SK-N-SH (cell line): Measurements from ENCODE around the gene RRP9. TPM values are rescaled to one million over a fixed set of nuclear protein-coding genes. Genes with fewer than 3 reads are reported as not detected.

Source experiments
- CTCF ChIA-PET: fragments of 300-600, 350-600 bp; formaldehyde crosslinking; extraction: SDS; loops from one replicate; lab custom pipeline; 2021; lab: Yijun Ruan, JAX
- POLR2A ChIA-PET: fragments of 350-600 bp; sonication (Branson Sonifier 250); formaldehyde crosslinking; extraction: SDS; loops from one replicate; lab custom pipeline; 2020; ENCODE audit warnings: antibody characterized with exemption, inconsistent platforms; lab: Yijun Ruan, JAX
- DNase-seq: peaks from one replicate; pipeline ENCODE4 v3.0.0; 2012
- H2AFZ ChIP-seq: fragments of 200-600 bp; sonication (generic); 2 replicates; pipeline ENCODE4 v1.8.1; 2016; ENCODE audit warnings: antibody characterized with exemption, mild to moderate bottlenecking, low read depth
- H3F3A ChIP-seq: fragments of 200-600 bp; sonication (generic); replicated peaks from 2 replicates; pipeline ENCODE3; 2016; ENCODE audit warnings: antibody characterized with exemption, mild to moderate bottlenecking; ENCODE audit not compliant: insufficient read depth
- H3K27ac ChIP-seq, 2 experiments: fragments of 200-500 bp in 1 of 2; fragments of 200-600 bp in 1 of 2; sonication (Bioruptor generic) in 1 of 2; sonication (generic), shearing (Covaris generic) in 1 of 2; 2 replicates each; pipeline versions ENCODE4 v1.5.1 to v1.6.1; 2014 to 2016; ENCODE audit warnings: low read depth in 2 of 2, inconsistent platforms in 1 of 2, low read length in 1 of 2, mild to moderate bottlenecking in 1 of 2, mixed read lengths in 1 of 2
- H3K27me3 ChIP-seq: fragments of 200-600 bp; sonication (generic), shearing (Covaris generic); 2 replicates; pipeline ENCODE4 v1.6.1; 2016; ENCODE audit warnings: mixed run types; ENCODE audit not compliant: insufficient read depth
- H3K36me3 ChIP-seq, 2 experiments: fragments of 200-500 bp in 1 of 2; fragments of 200-600 bp in 1 of 2; sonication (Bioruptor generic) in 1 of 2; sonication (generic) in 1 of 2; replicated peaks in 1 of 2; 2 replicates each; pipeline versions ENCODE3 to v1.5.1; 2014 to 2016; ENCODE audit warnings: low read length in 1 of 2, mild to moderate bottlenecking in 1 of 2; ENCODE audit not compliant: insufficient read depth in 2 of 2, control insufficient read depth in 1 of 2
- H3K4me1 ChIP-seq, 2 experiments: fragments of 200-500 bp in 1 of 2; fragments of 200-600 bp in 1 of 2; sonication (Bioruptor generic) in 1 of 2; sonication (generic), shearing (Covaris generic) in 1 of 2; 2 replicates each; pipeline versions ENCODE4 v1.5.1 to v1.6.1; 2014 to 2016; ENCODE audit warnings: low read depth in 1 of 2, low read length in 1 of 2, mixed run types in 1 of 2; ENCODE audit not compliant: insufficient read depth in 2 of 2, control insufficient read depth in 1 of 2
- H3K4me2 ChIP-seq: fragments of 200-600 bp; sonication (generic), shearing (Covaris generic); 2 replicates; pipeline ENCODE4 v1.6.1; 2017; ENCODE audit warnings: mixed run types
- H3K4me3 ChIP-seq, 2 experiments: fragments of 200-500 bp in 1 of 2; fragments of 200-600 bp in 1 of 2; sonication (Bioruptor generic) in 1 of 2; sonication (generic), shearing (Covaris generic) in 1 of 2; 2 replicates each; pipeline versions ENCODE4 v1.5.1 to v1.8.1; 2014 to 2016; ENCODE audit warnings: low read depth in 2 of 2, inconsistent platforms in 1 of 2, low read length in 1 of 2, mild to moderate bottlenecking in 1 of 2, mixed read lengths in 1 of 2, moderate library complexity in 1 of 2
- H3K79me2 ChIP-seq: fragments of 200-600 bp; sonication (generic); 2 replicates; pipeline ENCODE4 v1.8.1; 2017; ENCODE audit warnings: mild to moderate bottlenecking; ENCODE audit not compliant: insufficient read depth
- H3K9ac ChIP-seq: fragments of 200-600 bp; sonication (generic); 2 replicates; pipeline ENCODE4 v1.6.1; 2017; ENCODE audit warnings: mixed run types
- H3K9me2 ChIP-seq: fragments of 200-600 bp; sonication (generic); 2 replicates; pipeline ENCODE4 v1.6.1; 2017; ENCODE audit warnings: mixed run types
- H3K9me3 ChIP-seq: fragments of 200-600 bp; sonication (generic); 2 replicates; pipeline ENCODE4 v1.6.1; 2017; ENCODE audit warnings: mixed run types, mild to moderate bottlenecking, moderate library complexity
- H4K20me1 ChIP-seq: fragments of 200-600 bp; sonication (generic); 2 replicates; pipeline ENCODE4 v1.6.1; 2017; ENCODE audit warnings: mild to moderate bottlenecking, mixed run types; ENCODE audit not compliant: insufficient read depth
- CHD2 ChIP-seq: fragments of 150-350 bp; IDR thresholded peaks from 2 replicates; pipeline ENCODE4 v1.6.1; 2018; ENCODE audit warnings: low read length; ENCODE audit not compliant: partially characterized antibody
- ELF1 ChIP-seq: IDR thresholded peaks from 2 replicates; pipeline ENCODE4 v1.4.0; 2012
- EZH2phosphoT487 ChIP-seq: fragments of 200-600 bp; sonication (generic); IDR thresholded peaks from 2 replicates; pipeline ENCODE4 v1.6.1; 2017; ENCODE audit warnings: low read depth, mixed run types, mild to moderate bottlenecking, antibody characterized with exemption, moderate library complexity, borderline replicate concordance
- GABPA ChIP-seq: IDR thresholded peaks from 2 replicates; pipeline ENCODE4 v1.4.0; 2012; ENCODE audit warnings: low read depth, mild to moderate bottlenecking
- GATA2 ChIP-seq: sonication (generic); formaldehyde crosslinking; IDR thresholded peaks from 2 replicates; pipeline ENCODE4 v1.5.0; 2020; ENCODE audit warnings: mild to moderate bottlenecking, missing genetic modification reagents
- JUND ChIP-seq: IDR thresholded peaks from 2 replicates; pipeline ENCODE4 v1.4.0; 2012
- MEF2A ChIP-seq: IDR thresholded peaks from 2 replicates; pipeline ENCODE4 v1.4.0; 2012; ENCODE audit warnings: low read depth, borderline replicate concordance
- MXI1 ChIP-seq: IDR thresholded peaks from 2 replicates; pipeline ENCODE4 v1.6.1; 2012; ENCODE audit warnings: mild to moderate bottlenecking, low read depth, low read length, improper control_type of control experiment
- PBX3 ChIP-seq: IDR thresholded peaks from 2 replicates; pipeline ENCODE4; 2012
- POLR2AphosphoS5 ChIP-seq: IDR thresholded peaks from 2 replicates; pipeline ENCODE4 v1.6.1; 2012; ENCODE audit warnings: low read depth, low read length
- RAD21 ChIP-seq: IDR thresholded peaks from 2 replicates; pipeline ENCODE4 v1.6.1; 2012; ENCODE audit warnings: mild to moderate bottlenecking, low read length
- RXRA ChIP-seq: IDR thresholded peaks from 2 replicates; pipeline ENCODE4 v1.4.0; 2012; ENCODE audit warnings: low read depth, mild to moderate bottlenecking, borderline replicate concordance
- SIN3A ChIP-seq: IDR thresholded peaks from 2 replicates; pipeline ENCODE4 v1.6.1; 2012; ENCODE audit warnings: low read depth, mild to moderate bottlenecking, low read length, moderate library complexity, borderline replicate concordance
- YY1 ChIP-seq: IDR thresholded peaks from 2 replicates; pipeline ENCODE4 v1.4.0; 2012; ENCODE audit warnings: low read depth, mild to moderate bottlenecking
- WGBS: methylation state at CpG from one replicate; pipeline ENCODE4 v1.1.6; 2017; ENCODE audit warnings: low lambda C conversion rate; 5-methylcytosine and 5-hydroxymethylcytosine counted together
- polyA plus RNA-seq, 3 experiments: library from polyadenylated mRNA; depleted of rRNA; stranded (reverse); fragments of >200 nt; gene quantifications; 2 replicates each; pipeline ENCODE4 v1.2.3, GENCODE V29; 2012
- TF ChIP-seq, protein P1 (sequence below): IDR thresholded peaks from 2 replicates; pipeline ENCODE4 v1.6.1; 2012; ENCODE audit warnings: mild to moderate bottlenecking, low read depth, low read length, moderate library complexity
- TF ChIP-seq, protein P2 (sequence below): fragments of 150-350 bp; IDR thresholded peaks from 2 replicates; pipeline ENCODE4 v1.6.1; 2017; ENCODE audit warnings: antibody characterized with exemption, low read length, low read depth, borderline replicate concordance
- TF ChIP-seq, protein P3 (sequence below): IDR thresholded peaks from 2 replicates; pipeline ENCODE4 v1.4.0; 2012; ENCODE audit warnings: low read depth, borderline replicate concordance

Gene RRP9
- polyA plus RNA-seq, 1 of the 3 experiments (the other 2 are of a cell fraction) = 49.6 TPM

DNA sequence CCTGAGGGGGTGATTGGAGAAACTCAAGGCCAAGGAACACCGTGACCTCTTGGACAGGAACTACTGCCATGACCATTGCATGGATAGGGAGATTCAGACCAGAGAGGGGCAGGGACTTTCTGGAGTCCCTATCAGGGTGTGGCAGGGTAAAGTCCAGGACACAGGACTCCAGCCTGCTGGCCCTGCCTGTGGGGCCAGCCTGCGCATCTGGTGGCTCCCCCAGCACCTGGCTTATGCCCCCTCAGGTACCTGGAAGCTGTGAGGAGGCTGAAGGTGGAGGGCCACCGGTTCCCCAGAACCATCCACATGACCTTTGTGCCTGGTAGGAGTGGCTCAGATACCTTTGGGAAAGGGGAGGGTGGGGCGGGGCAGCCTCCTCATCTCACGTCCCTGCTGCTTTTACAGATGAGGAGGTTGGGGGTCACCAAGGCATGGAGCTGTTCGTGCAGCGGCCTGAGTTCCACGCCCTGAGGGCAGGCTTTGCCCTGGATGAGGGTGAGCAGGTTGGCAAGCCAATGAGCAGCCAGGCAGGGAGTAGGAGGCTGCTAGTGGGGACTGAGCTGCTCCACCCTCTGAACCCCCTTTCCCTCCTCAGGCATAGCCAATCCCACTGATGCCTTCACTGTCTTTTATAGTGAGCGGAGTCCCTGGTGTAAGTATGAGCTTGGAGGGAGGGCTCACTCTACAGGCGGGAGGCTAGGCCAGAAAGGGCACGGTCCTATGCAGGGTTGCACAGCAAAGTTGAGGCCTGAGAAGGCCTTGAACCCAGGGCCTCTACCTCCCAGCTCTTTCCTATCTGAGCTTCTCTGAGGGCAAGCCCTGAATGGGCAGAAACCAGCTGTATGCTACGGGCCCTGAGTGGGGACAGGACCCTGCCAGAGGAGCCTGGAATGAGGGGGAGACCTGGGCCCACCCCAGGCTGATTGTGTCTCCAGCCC lies 44.6 kb upstream of the RRP9 start:
- H3F3A ChIP-seq = peaks cover 35% of the 10 kb centered on the region
- no peaks in the 10 kb centered on the region for H3K9me3 ChIP-seq
- no peaks in the 10 kb centered on the region for H4K20me1 ChIP-seq
- no peaks in the 10 kb centered on the region for H3K9me2 ChIP-seq
- DNase-seq = no peak
- H3K4me2 ChIP-seq = no peak overlapping the region
- H3K4me1 ChIP-seq = peaks cover 5 to 20% of the 10 kb centered on the region in 2 experiments; a peak in 3 of 4 replicates
- CTCF ChIA-PET = interaction anchor here (0.6 to 1.6 kb wide), 4 partner anchors 12 to 88 kb away, joined by 3 read pairs; partner anchors contain the start of genes ABHD14A and RRP9
- H3K36me3 ChIP-seq = no peaks in the 10 kb centered on the region
- H2AFZ ChIP-seq = no peak overlapping the region
- POLR2A ChIA-PET = interaction anchor here (0.7 to 1.7 kb wide), 2 partner anchors 10 to 19 kb away, joined by 3 to 13 read pairs; partner anchors contain the start of gene RPL29
- H3K79me2 ChIP-seq = peaks cover 26% of the 10 kb centered on the region
- no peaks in the 10 kb centered on the region for H3K27me3 ChIP-seq
- TF ChIP-seq PBX3 = no peak
- no peak for TF ChIP-seq GATA2 (CRISPR knock-in tag)
- TF ChIP-seq EZH2phosphoT487 = no peak
- TF ChIP-seq CHD2 = no peak
- no peak for TF ChIP-seq SIN3A
- no peak for TF ChIP-seq MEF2A
- H3K9ac ChIP-seq = no peak overlapping the region
- 91% methylated on average over 9 of the region's 12 CpGs for WGBS
- no peak overlapping the region; a peak in 1 of 4 replicates for H3K27ac ChIP-seq
- H3K4me3 ChIP-seq = no peak overlapping the region

- peaks cover 5 to 23% of the 10 kb centered on the region in 2 experiments; a peak in 3 of 4 replicates for H3K4me1 ChIP-seq
- no peaks in the 10 kb centered on the region for H3K9me3 ChIP-seq
- ChIA-PET POLR2A (interaction anchor here (0.7 to 1.3 kb wide), 2 partner anchors 16 to 170 kb away, joined by 3 to 4 read pairs; partner anchors contain the start of gene POC1A), CTCF (interaction anchor here (0.6 to 4.8 kb wide), 7 partner anchors 10 to 159 kb away, joined by 3 to 45 read pairs (median 5); partner anchors contain the start of genes ABHD14A, ABHD14B and PARP3)
- no peak overlapping the region for H3K27ac ChIP-seq
- no peaks in the 10 kb centered on the region for H4K20me1 ChIP-seq
- peaks cover 37% of the 10 kb centered on the region for H3K79me2 ChIP-seq
- H3K9ac ChIP-seq = no peak overlapping the region
- H3F3A ChIP-seq = peaks cover 28% of the 10 kb centered on the region
- no peak for DNase-seq
- peaks cover 0 to 4% of the 10 kb centered on the region in 2 experiments for H3K36me3 ChIP-seq
- no peak overlapping the region for H2AFZ ChIP-seq
- no peaks in the 10 kb centered on the region for H3K9me2 ChIP-seq
- H3K4me3 ChIP-seq = no peak overlapping the region
- no peak overlapping the region for H3K4me2 ChIP-seq
- WGBS = 93% methylated on average over 3 of the region's 6 CpGs
- H3K27me3 ChIP-seq = no peaks in the 10 kb centered on the region
- TF ChIP-seq MXI1 = no peak
- TF ChIP-seq, protein P1, sequence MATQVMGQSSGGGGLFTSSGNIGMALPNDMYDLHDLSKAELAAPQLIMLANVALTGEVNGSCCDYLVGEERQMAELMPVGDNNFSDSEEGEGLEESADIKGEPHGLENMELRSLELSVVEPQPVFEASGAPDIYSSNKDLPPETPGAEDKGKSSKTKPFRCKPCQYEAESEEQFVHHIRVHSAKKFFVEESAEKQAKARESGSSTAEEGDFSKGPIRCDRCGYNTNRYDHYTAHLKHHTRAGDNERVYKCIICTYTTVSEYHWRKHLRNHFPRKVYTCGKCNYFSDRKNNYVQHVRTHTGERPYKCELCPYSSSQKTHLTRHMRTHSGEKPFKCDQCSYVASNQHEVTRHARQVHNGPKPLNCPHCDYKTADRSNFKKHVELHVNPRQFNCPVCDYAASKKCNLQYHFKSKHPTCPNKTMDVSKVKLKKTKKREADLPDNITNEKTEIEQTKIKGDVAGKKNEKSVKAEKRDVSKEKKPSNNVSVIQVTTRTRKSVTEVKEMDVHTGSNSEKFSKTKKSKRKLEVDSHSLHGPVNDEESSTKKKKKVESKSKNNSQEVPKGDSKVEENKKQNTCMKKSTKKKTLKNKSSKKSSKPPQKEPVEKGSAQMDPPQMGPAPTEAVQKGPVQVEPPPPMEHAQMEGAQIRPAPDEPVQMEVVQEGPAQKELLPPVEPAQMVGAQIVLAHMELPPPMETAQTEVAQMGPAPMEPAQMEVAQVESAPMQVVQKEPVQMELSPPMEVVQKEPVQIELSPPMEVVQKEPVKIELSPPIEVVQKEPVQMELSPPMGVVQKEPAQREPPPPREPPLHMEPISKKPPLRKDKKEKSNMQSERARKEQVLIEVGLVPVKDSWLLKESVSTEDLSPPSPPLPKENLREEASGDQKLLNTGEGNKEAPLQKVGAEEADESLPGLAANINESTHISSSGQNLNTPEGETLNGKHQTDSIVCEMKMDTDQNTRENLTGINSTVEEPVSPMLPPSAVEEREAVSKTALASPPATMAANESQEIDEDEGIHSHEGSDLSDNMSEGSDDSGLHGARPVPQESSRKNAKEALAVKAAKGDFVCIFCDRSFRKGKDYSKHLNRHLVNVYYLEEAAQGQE = no peak
- TF ChIP-seq JUND = no peak
- TF ChIP-seq, protein P2, sequence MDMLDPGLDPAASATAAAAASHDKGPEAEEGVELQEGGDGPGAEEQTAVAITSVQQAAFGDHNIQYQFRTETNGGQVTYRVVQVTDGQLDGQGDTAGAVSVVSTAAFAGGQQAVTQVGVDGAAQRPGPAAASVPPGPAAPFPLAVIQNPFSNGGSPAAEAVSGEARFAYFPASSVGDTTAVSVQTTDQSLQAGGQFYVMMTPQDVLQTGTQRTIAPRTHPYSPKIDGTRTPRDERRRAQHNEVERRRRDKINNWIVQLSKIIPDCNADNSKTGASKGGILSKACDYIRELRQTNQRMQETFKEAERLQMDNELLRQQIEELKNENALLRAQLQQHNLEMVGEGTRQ = no peak
- no peak for TF ChIP-seq RXRA
- TF ChIP-seq EZH2phosphoT487 = no peak
- TF ChIP-seq YY1 = no peak
- TF ChIP-seq POLR2AphosphoS5 = no peak
- TF ChIP-seq RAD21 = no peak
- TF ChIP-seq ELF1 = no peak
- TF ChIP-seq, protein P3, sequence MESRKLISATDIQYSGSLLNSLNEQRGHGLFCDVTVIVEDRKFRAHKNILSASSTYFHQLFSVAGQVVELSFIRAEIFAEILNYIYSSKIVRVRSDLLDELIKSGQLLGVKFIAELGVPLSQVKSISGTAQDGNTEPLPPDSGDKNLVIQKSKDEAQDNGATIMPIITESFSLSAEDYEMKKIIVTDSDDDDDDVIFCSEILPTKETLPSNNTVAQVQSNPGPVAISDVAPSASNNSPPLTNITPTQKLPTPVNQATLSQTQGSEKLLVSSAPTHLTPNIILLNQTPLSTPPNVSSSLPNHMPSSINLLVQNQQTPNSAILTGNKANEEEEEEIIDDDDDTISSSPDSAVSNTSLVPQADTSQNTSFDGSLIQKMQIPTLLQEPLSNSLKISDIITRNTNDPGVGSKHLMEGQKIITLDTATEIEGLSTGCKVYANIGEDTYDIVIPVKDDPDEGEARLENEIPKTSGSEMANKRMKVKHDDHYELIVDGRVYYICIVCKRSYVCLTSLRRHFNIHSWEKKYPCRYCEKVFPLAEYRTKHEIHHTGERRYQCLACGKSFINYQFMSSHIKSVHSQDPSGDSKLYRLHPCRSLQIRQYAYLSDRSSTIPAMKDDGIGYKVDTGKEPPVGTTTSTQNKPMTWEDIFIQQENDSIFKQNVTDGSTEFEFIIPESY = no peak
- TF ChIP-seq GABPA = no peak
- TF ChIP-seq MEF2A = no peak
Measured at GRCh38 chr3:51985063-51985462, 43.4 kb upstream of the RRP9 start.
